Tibial nerve (tissue), 4 donors: ENCODE results near the gene C1QA. TPM values are rescaled to one million over a fixed set of nuclear protein-coding genes. Genes with fewer than 3 reads are reported as not detected.
A peak's percentile ranks its signal among the peaks of the same experiment; 100 is the strongest.
"Not testable (repeated sequence)": the region's sequence is repeated elsewhere in the genome, so short reads cannot be mapped to it uniquely, and the experiment has no call there.

Experiments
- DNase-seq, 2 donors: peaks; one replicate each; pipeline ENCODE4 v3.0.0-alpha.2; 2019; ENCODE audit warnings: low spot score in 2 of 2
- H3K27ac ChIP-seq, 4 donors: fragments of 200-600 bp; sonication (generic) in 3 of 4; one replicate each; pipeline ENCODE4 v1.5.1; 2017 to 2019; ENCODE audit warnings: mild to moderate bottlenecking in 1 of 4
- H3K27me3 ChIP-seq, 2 donors: fragments of 200-600 bp; sonication (generic) in 1 of 2; one replicate each; pipeline versions ENCODE4 v1.5.1 to v1.6.0; 2017 to 2019
- H3K36me3 ChIP-seq, 3 donors: fragments of 200-600 bp; sonication (generic); one replicate each; pipeline ENCODE4 v1.5.1; 2018 to 2019
- H3K4me1 ChIP-seq, 4 donors: fragments of 200-600 bp; sonication (generic) in 3 of 4; one replicate each; pipeline ENCODE4 v1.5.1; 2017 to 2019
- H3K4me3 ChIP-seq, 4 donors: fragments of 200-600 bp; sonication (generic) in 3 of 4; one replicate each; pipeline ENCODE4 v1.5.1; 2017 to 2019; ENCODE audit warnings: mild to moderate bottlenecking in 1 of 4, moderate library complexity in 1 of 4
- H3K9me3 ChIP-seq, 4 donors: fragments of 200-600 bp; sonication (generic) in 3 of 4; one replicate each; pipeline ENCODE4 v1.5.1; 2017 to 2019
- CTCF ChIP-seq, 5 experiments: fragments of 200-600 bp in 3 of 5; fragments of 450-650 bp in 2 of 5; sonication (generic) in 3 of 5; IDR thresholded peaks; one replicate each; pipeline ENCODE4 v1.5.1; 2016 to 2019; ENCODE audit warnings: antibody characterized with exemption in 5 of 5, mild to moderate bottlenecking in 3 of 5, moderate library complexity in 2 of 5
- EP300 ChIP-seq, 2 donors: sonication (generic); formaldehyde crosslinking; IDR thresholded peaks; one replicate each; pipeline ENCODE4 v1.6.1; 2017; ENCODE audit warnings: antibody characterized with exemption in 2 of 2, mild to moderate bottlenecking in 1 of 2
- POLR2A ChIP-seq, 2 donors: fragments of 450-650 bp; IDR thresholded peaks; one replicate each; pipeline ENCODE4 v1.6.1; 2017; ENCODE audit warnings: antibody characterized with exemption in 2 of 2, mild to moderate bottlenecking in 2 of 2, moderate library complexity in 2 of 2
- WGBS, 2 donors: methylation state at CpG; one replicate each; pipeline ENCODE4 v1.1.5; 2018; 5-methylcytosine and 5-hydroxymethylcytosine counted together
- total RNA-seq, 4 donors: library from RNA; depleted of rRNA; stranded (reverse); fragments of >200 nt; gene quantifications; one replicate each; pipeline ENCODE4 v1.1.0, GENCODE V29; 2016

Gene C1QA
- total RNA-seq, 4 donors from 2014 or later = 139 to 231 (median 182) TPM

- peaks cover 0 to 39% of the 10 kb centered on the region in 2 donors for H3K27me3 ChIP-seq
- H3K4me1 ChIP-seq = peaks cover 0 to 5% (median 0%) of the 10 kb centered on the region in 4 donors
- no peaks in the 10 kb centered on the region for H3K9me3 ChIP-seq
- no peaks in the 10 kb centered on the region for H3K36me3 ChIP-seq
- DNase-seq = no peak
- H3K4me3 ChIP-seq = no peak overlapping the region
- H3K27ac ChIP-seq = no peak overlapping the region
- 38 to 49% methylated on average over 12 of the region's 12 CpGs for WGBS, 2 donors
- TF ChIP-seq EP300 (IDR thresholded peaks at IDR 0.05) (no peak), POLR2A (IDR thresholded peaks at IDR 0.05) (no peak), CTCF (IDR thresholded peaks at IDR 0.05) (no peak)
These were observed 34.0 kb downstream of the C1QA start for GRCh38 chr1:22670352-22670975.

GRCh38 chr1:22671999-22672398, 35.6 kb downstream of the C1QA start:
- peaks cover 0 to 16% (median 1%) of the 10 kb centered on the region in 4 donors for H3K4me1 ChIP-seq
- no peak overlapping the region for H3K4me3 ChIP-seq
- WGBS, 2 donors = 89 to 90% methylated on average over 4 of the region's 4 CpGs
- no peaks in the 10 kb centered on the region for H3K36me3 ChIP-seq
- no peak overlapping the region for H3K27ac ChIP-seq
- no peak for TF ChIP-seq EP300 (IDR thresholded peaks at IDR 0.05)
- TF ChIP-seq POLR2A (IDR thresholded peaks at IDR 0.05) = no peak
- no peak for TF ChIP-seq CTCF (IDR thresholded peaks at IDR 0.05)
- no peaks in the 10 kb centered on the region for H3K9me3 ChIP-seq
- no peak for DNase-seq
- peaks cover 0 to 39% of the 10 kb centered on the region in 2 donors for H3K27me3 ChIP-seq

GRCh38 chr1:22673486-22674409, 37.3 kb downstream of the C1QA start:
- Histone ChIP-seq H3K4me3 (no peak overlapping the region), H3K4me1 (peaks cover 0 to 24% (median 4%) of the 10 kb centered on the region in 4 donors), H3K27me3 (peaks cover 0 to 44% of the 10 kb centered on the region in 2 donors), H3K9me3 (no peaks in the 10 kb centered on the region), H3K27ac (no peak overlapping the region), H3K36me3 (no peaks in the 10 kb centered on the region)
- peak; percentile 26 to 60 for DNase-seq
- TF ChIP-seq POLR2A (IDR thresholded peaks at IDR 0.05) (no peak), EP300 (IDR thresholded peaks at IDR 0.05) (no peak), CTCF (IDR thresholded peaks at IDR 0.05) (peak; percentile 37 to 61 (median 44))
- 9 to 18% methylated on average over 16 to 17 of the region's 17 CpGs for WGBS, 2 donors

- Histone ChIP-seq H3K4me1 (peaks cover 0 to 24% (median 4%) of the 10 kb centered on the region in 4 donors), H3K36me3 (no peaks in the 10 kb centered on the region), H3K9me3 (no peaks in the 10 kb centered on the region), H3K4me3 (no peak overlapping the region), H3K27ac (no peak overlapping the region), H3K27me3 (peaks cover 0 to 44% of the 10 kb centered on the region in 2 donors)
- no peak for TF ChIP-seq CTCF (IDR thresholded peaks at IDR 0.05)
- TF ChIP-seq POLR2A (IDR thresholded peaks at IDR 0.05) = no peak
- TF ChIP-seq EP300 (IDR thresholded peaks at IDR 0.05) = no peak
- 46 to 55% methylated on average over 1 of the region's 1 CpG for WGBS, 2 donors
- no peak for DNase-seq
These were observed 38.0 kb downstream of the C1QA start for GRCh38 chr1:22674410-22674749.

GRCh38 chr1:22676151-22676550, 39.7 kb downstream of the C1QA start:
- not testable (repeated sequence) for H3K9me3 ChIP-seq, DNase-seq, H3K4me3 ChIP-seq, H3K36me3 ChIP-seq
- H3K4me1 ChIP-seq = peaks cover 0 to 24% (median 4%) of the 10 kb centered on the region in 4 donors
- H3K27me3 ChIP-seq = peaks cover 0 to 29% of the 10 kb centered on the region in 2 donors
- WGBS, 2 donors = 78 to 80% methylated on average over 15 of the region's 15 CpGs
- H3K27ac ChIP-seq = peak overlapping the region in 1 of 4 donors; percentile 84
